Hippocampal formation (tissue), 2 donors: Measurements from ENCODE around the gene SLC39A7.

Source experiments
- DNase-seq, 2 donors: peaks; one replicate each; lab custom pipeline; 2025; lab: John Stamatoyannopoulos, UW

Gene SLC39A7

GRCh38 chr6:33236852-33237251 is 36.2 kb downstream of the SLC39A7 start:
- DNase-seq = no peak

GRCh38 chr6:33237741-33238140 is 37.1 kb downstream of the SLC39A7 start:
- no peak for DNase-seq

DNA sequence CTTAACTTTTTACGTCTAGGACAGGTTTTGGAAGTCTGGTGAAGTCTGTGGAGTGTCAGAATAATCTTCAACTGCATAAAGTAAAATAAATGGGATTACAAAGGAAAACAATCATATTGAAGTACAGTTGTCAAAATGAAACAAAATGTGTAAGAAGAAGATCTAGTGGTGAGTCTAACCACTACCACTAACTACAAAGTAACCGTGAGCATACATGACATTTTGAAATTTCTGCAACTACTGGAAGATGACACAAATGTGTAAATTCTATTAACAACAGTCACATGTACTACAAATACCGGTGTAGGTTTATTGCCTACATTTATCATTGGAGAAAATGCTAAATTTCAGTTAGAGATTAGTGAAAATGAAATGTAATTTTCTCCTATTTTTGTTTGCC is 41.3 kb downstream of the SLC39A7 start:
- no peak for DNase-seq

- DNase-seq = no peak
Measured at GRCh38 chr6:33243476-33243875, 42.8 kb downstream of the SLC39A7 start.

DNA sequence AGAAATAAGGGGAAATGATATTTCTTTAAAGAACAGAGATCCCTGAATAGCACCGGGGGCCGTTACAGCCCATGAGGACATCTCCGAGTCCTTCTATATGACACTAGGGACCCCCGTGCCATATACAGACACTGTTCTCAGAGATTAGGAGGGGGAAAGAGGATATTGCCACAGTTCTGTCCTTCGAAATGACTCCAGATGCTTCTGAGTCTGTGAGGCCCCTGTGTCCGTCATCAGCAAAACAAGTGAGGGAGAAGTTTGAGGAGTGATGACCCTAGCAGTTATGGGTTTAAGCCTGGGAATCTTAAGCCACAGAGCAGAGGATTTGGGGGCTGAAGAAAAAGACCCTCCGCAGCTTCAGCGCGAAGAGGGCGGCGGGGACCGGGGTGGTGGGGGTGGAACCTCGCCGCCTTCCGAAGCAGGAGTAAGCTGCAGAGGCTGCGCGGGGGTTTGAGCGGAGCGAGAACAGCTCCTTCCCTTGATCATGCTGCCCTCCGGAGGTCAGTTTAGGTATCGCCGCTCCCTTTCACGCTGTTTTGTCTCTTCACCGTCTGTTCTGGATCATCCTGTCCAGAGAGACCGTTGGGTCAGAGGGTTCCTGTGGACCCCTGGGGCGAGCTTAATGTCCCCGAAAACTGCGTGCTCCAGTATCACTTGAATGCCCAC is 47.4 kb downstream of the SLC39A7 start:
- DNase-seq = peak; percentile 70 to 71

DNA sequence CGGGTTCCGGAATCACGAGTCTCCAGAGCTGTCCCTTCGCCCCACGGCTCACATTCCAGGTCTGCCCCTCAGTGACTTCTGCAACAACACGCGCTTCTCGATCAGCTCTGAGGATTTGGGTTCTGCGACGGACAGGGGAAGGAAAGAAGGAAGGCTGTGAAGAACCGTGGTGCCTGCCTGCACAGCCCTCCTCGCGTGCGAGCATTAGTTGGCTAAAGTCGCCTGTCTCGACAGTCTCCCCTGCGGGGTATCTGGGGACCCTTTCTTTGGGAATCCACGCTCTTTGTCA is 47.9 kb downstream of the SLC39A7 start:
- no peak for DNase-seq

- peak; percentile 96 to 99 for DNase-seq
Measured at GRCh38 chr6:33248932-33249731, 48.5 kb downstream of the SLC39A7 start.

GRCh38 chr6:33249732-33250630 is 49.3 kb downstream of the SLC39A7 start:
- no peak for DNase-seq

- DNase-seq = no peak
Measured at GRCh38 chr6:33250731-33251130, 50.1 kb downstream of the SLC39A7 start.

DNA sequence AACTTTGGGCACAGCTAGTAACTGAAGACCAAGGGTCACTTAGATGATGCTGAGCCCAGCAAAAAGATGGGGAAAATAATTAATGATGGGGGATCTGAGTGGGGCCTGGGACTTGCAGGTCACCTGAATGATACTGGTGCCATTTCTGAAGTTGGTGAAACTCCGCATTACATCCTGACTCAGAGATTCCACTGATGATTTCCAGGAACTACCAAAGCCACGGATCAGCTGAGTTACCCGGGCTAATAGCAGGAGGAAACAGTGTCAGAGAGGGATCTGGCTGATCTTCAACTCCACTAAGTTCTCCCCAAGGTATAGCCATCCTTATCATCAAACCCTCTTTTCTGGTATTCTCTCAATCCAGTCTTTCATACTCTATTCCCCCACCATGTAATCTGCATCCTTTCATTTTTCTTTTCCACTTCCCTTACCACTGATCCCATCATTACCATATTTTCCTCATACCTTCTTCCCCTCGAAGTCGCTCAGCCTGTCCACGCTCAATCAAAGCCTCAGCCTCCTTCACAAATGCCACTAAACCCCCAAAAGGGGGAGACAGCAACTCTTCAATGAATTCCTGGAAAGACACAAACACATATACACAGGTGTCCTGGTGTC is 50.8 kb downstream of the SLC39A7 start:
- DNase-seq = no peak

DNA sequence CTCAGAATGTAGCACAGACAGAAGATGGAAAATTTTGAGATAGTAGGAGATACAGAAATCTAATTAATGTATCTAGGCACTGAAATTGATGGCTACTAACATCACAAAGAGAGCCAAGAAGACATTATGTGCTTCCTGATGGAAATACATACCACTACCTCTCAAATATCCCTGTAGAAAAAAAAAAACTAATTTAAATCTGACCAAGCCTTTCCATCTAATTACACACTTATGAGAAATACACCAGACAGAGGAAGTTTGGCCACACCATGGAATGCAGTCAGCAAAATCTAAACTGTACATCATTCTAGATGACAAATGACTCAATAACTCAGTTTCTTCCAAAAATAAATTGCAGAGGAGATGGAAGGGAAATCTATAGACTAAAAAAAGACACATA is 52.1 kb downstream of the SLC39A7 start:
- no peak for DNase-seq
